GM21619 (cell line): ENCODE measurements around the gene DIPK1A.

ENCODE experiments used
- ATAC-seq: cut with Tn5 transposase; IDR thresholded peaks from one replicate; pipeline ENCODE4 v1.9.1; 2021; ENCODE audit not compliant: unreplicated experiment

DIPK1A gene

GRCh38 chr1:92808381-92808780, 152.9 kb downstream of the DIPK1A start:
- ATAC-seq, result no peak

DNA sequence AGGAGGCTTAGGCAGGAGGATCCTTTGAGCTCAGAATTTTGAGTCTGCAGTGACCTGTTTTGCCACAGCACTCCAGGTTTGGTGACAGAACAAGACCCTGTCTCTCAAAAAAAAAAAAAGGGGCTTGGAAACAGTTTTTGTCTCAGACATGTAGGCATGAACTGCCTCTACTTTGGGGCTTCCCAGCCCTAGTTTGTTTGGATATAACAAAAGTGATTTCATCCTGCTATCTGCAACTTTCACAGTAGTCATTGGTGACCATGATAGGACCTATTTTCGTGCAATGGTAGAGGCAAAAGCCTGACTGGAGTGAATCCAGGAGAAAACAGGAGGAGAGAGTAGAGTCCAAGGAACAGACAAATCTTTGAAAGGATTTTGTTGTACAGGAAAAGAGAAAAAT, 156.0 kb downstream of the DIPK1A start:
- no peak for ATAC-seq

DNA sequence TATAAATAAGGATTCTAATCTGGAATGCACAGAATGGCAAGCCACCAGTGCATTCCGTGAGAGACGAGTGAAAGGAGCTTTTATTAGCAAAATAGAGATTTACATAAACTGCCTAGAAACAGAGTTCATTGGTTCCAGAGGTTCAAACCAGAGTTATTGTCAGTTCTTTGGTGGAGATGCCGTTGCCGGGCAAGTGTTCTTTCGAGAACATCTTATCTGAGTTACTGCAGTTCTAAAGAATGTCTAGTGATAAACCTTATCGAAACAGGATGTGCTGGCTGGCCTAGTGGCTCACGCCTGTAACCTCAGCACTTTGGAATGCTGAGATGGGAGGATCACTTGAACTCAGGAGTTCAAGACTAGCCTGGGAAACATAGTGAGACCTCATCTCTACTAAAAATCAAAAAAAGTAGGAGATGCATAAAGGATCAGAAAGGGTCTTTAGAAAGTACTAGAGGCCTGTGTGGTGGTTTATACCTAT, 156.5 kb downstream of the DIPK1A start:
- no peak for ATAC-seq

DNA sequence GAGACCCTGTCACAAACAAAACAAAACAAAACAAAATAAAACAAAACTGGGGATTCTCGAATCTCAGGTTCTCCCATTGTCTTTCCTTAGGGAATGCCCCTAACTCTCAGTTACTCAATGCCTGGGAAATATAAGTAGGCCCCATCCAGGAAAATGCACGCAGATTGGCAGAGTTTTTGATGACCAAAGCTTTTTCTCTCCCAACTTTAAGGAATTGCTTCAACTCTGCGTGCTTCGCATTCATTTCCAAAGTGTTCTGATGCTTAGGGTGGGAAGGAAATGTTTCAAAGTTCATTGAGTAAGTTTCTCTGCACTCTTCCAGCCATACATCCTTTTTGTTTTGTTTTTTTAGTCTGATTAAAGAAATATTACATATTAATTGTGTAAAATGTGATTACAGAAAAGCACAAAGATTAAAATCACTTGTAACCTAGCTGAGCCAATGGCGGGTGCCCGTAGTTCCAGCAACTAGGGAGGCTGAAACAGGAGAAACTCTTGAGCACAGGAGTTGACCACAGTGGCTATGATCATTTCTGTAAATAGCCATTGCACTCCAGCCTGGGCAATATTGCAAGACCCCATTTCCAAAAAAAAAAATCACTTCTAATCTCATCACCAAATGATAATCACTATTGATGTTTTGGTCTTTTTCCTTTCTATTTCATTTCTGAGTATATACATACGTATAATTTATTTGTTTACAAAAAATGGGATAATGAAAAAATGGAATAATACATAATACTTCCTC, 157.9 kb downstream of the DIPK1A start:
- ATAC-seq, result no peak

GRCh38 chr1:92797961-92798360, 163.3 kb downstream of the DIPK1A start:
- ATAC-seq, result no peak

GRCh38 chr1:92797297-92797696, 164.0 kb downstream of the DIPK1A start:
- ATAC-seq, result no peak

DNA sequence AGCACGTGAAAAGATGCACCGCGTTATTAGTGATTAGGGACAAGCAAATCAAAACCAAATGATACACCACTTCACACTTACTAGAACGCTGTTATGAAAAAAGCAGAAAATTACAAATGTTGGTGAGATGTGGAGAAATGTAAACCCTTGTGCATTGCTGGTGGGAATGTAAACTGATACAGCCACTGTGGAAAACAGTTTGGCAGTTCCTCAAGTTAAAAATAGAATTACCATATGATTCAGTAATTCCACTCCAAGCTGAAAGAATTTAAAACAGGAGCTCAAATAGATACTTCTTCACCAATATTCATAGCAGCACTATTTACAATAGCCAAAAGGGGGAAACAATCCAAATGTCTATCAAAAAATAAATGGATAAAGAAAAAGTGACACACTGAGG, 166.1 kb downstream of the DIPK1A start:
- ATAC-seq, result no peak

GRCh38 chr1:92792340-92792782, 168.9 kb downstream of the DIPK1A start:
- no peak for ATAC-seq
